Breast epithelium (tissue), 4 donors: Measurements from ENCODE around the gene PTPRF. TPM values are rescaled to one million over a fixed set of nuclear protein-coding genes. Genes with fewer than 3 reads are reported as not detected.

ENCODE experiments used
- DNase-seq, 2 donors: peaks; one replicate each; pipeline ENCODE4 v3.0.0-alpha.2; 2019; ENCODE audit warnings: low spot score in 2 of 2
- H3K27ac ChIP-seq, 2 donors: fragments of 200-600 bp; sonication (generic) in 1 of 2; one replicate each; pipeline ENCODE4 v1.5.1; 2016 to 2019; ENCODE audit warnings: mild to moderate bottlenecking in 1 of 2
- H3K27me3 ChIP-seq, 2 donors: fragments of 200-600 bp; sonication (generic) in 1 of 2; one replicate each; pipeline versions ENCODE4 v1.5.1 to v1.6.0; 2017 to 2019; ENCODE audit warnings: control low read depth in 1 of 2, mild to moderate bottlenecking in 1 of 2
- H3K36me3 ChIP-seq: fragments of 200-600 bp; one replicate; pipeline ENCODE4 v1.5.1; 2019
- H3K4me1 ChIP-seq, 2 donors: fragments of 200-600 bp; sonication (generic); one replicate each; pipeline ENCODE4 v1.5.1; 2016 to 2019; ENCODE audit warnings: control low read depth in 1 of 2
- H3K4me3 ChIP-seq, 3 donors: fragments of 200-600 bp; sonication (generic); 1 replicate in 2 of 3; 2 replicates in 1 of 3; pipeline ENCODE4 v1.5.1; 2016 to 2019; ENCODE audit warnings: mild to moderate bottlenecking in 3 of 3, moderate library complexity in 2 of 3
- H3K9me3 ChIP-seq, 2 donors: fragments of 200-600 bp; sonication (generic) in 1 of 2; one replicate each; pipeline ENCODE4 v1.5.1; 2016 to 2019; ENCODE audit warnings: control low read depth in 1 of 2
- POLR2A ChIP-seq: fragments of 450-650 bp; IDR thresholded peaks from one replicate; pipeline ENCODE4 v1.6.1; 2016; ENCODE audit warnings: antibody characterized with exemption, mild to moderate bottlenecking, moderate library complexity
- POLR2AphosphoS5 ChIP-seq, 3 donors: sonication (generic); formaldehyde crosslinking; IDR thresholded peaks; one replicate each; pipeline ENCODE4 v1.6.1; 2017; ENCODE audit warnings: antibody characterized with exemption in 3 of 3
- intact Hi-C: fragments of 100-400 bp; cut with DNase I; formaldehyde crosslinking; loops from one replicate; pipeline ENCODE4 v1.15.1; 2023; ENCODE audit warnings: low total_unique reads
- total RNA-seq, 3 donors: library from RNA; depleted of rRNA; stranded (reverse); fragments of >200 nt; gene quantifications; one replicate each; pipeline ENCODE4 v1.1.0, GENCODE V29; 2016
- TF ChIP-seq, protein P1 (sequence below), 3 donors: fragments of 450-650 bp; IDR thresholded peaks; one replicate each; pipeline ENCODE4 v1.5.1; 2016 to 2017; ENCODE audit warnings: antibody characterized with exemption in 3 of 3, mild to moderate bottlenecking in 3 of 3, moderate library complexity in 3 of 3

Gene PTPRF
- total RNA-seq, 3 donors from 2014 or later: 109 to 149 (median 116) TPM

DNA sequence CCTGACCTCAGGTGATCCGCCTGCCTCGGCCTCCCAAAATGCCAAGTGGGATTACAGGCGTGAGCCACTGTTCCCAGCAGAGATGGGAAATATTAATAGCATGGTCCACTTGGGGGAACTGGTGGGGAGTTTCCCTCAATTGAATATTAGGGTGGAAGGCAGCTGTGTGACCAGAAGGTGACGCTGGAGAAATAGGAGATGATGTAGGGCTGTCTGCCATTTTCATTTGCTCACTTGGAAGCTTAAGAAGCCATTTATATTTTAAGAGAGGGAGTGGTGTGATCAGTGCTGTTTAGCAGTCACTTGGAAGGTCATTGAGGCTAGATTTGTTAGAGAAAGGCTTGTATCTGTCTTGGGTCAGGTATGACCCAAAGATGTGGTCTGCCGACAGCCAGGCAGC is 139.2 kb downstream of the PTPRF start:
- TF ChIP-seq POLR2A: no peak
- no peak for TF ChIP-seq POLR2AphosphoS5 (IDR thresholded peaks at IDR 0.05)
- TF ChIP-seq, protein P1, sequence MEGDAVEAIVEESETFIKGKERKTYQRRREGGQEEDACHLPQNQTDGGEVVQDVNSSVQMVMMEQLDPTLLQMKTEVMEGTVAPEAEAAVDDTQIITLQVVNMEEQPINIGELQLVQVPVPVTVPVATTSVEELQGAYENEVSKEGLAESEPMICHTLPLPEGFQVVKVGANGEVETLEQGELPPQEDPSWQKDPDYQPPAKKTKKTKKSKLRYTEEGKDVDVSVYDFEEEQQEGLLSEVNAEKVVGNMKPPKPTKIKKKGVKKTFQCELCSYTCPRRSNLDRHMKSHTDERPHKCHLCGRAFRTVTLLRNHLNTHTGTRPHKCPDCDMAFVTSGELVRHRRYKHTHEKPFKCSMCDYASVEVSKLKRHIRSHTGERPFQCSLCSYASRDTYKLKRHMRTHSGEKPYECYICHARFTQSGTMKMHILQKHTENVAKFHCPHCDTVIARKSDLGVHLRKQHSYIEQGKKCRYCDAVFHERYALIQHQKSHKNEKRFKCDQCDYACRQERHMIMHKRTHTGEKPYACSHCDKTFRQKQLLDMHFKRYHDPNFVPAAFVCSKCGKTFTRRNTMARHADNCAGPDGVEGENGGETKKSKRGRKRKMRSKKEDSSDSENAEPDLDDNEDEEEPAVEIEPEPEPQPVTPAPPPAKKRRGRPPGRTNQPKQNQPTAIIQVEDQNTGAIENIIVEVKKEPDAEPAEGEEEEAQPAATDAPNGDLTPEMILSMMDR (IDR thresholded peaks at IDR 0.05): no peak
- Histone ChIP-seq H3K4me3 (no peak overlapping the region), H3K4me1 (no peaks in the 10 kb centered on the region), H3K36me3 (peaks cover 29% of the 10 kb centered on the region), H3K9me3 (no peaks in the 10 kb centered on the region), H3K27ac (no peak overlapping the region), H3K27me3 (no peaks in the 10 kb centered on the region)
- DNase-seq: no peak
- intact Hi-C loops: loop anchor here (5.0 kb wide), 1 partner anchor 1013 kb away; the partner anchor contains the start of gene PPIH

- intact Hi-C loops: no loop called here
- H3K9me3 ChIP-seq: no peaks in the 10 kb centered on the region
- peaks cover 29% of the 10 kb centered on the region for H3K36me3 ChIP-seq
- H3K27me3 ChIP-seq: no peaks in the 10 kb centered on the region
- H3K4me1 ChIP-seq: no peaks in the 10 kb centered on the region
- H3K27ac ChIP-seq: no peak overlapping the region
- no peak for DNase-seq
- H3K4me3 ChIP-seq: no peak overlapping the region
- TF ChIP-seq POLR2A (no peak), POLR2AphosphoS5 (IDR thresholded peaks at IDR 0.05) (no peak)
- TF ChIP-seq, protein P1 (IDR thresholded peaks at IDR 0.05): no peak
These were observed 140.5 kb downstream of the PTPRF start for GRCh38 chr1:43671193-43671592.

DNA sequence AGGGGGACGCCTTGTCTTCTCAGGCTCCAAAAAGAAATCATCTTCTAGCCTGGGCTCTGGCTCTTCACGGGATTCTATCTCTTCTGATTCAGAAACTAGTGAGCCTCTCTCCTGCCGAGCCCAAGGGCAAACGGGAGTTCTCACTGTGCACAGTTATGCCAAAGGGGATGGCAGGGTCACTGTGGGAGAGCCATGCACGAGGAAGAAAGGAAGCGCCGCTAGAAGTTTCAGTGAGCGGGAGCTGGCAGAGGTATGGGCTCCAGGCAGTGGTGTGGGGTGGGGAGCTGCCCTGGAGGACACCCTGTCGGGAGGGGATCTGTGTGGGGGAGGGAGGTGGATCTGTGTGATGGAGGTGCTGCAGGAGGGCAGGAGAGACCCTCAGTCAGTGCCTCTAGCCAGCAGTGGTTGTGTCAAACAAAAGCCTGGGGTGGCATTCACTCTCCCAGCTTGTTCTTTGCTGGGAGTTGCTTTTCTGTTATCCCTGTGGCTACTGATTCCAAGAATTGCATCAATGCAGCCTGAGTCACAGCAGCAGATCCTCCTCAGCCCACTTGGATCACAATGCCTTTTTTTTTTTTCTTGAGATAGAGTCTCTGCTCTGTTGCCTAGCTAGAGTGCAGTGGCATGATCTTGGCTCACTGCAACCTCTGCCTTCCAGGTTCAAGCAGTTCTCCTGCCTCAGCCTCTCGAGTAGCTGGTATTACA is 141.1 kb downstream of the PTPRF start:
- Histone ChIP-seq H3K4me1 (no peaks in the 10 kb centered on the region), H3K9me3 (no peaks in the 10 kb centered on the region), H3K36me3 (peaks cover 29% of the 10 kb centered on the region), H3K4me3 (no peak overlapping the region), H3K27me3 (no peaks in the 10 kb centered on the region), H3K27ac (peak overlapping the region in 1 of 2 donors; percentile 58)
- TF ChIP-seq, protein P1 (IDR thresholded peaks at IDR 0.05): no peak
- TF ChIP-seq POLR2AphosphoS5 (IDR thresholded peaks at IDR 0.05): no peak
- no peak for TF ChIP-seq POLR2A
- no peak for DNase-seq
- intact Hi-C loops: no loop called here

GRCh38 chr1:43673261-43673660 is 142.6 kb downstream of the PTPRF start:
- TF ChIP-seq, protein P1 (IDR thresholded peaks at IDR 0.05): no peak
- TF ChIP-seq POLR2A: no peak
- no peak for TF ChIP-seq POLR2AphosphoS5 (IDR thresholded peaks at IDR 0.05)
- no peak overlapping the region for H3K27ac ChIP-seq
- no peaks in the 10 kb centered on the region for H3K9me3 ChIP-seq
- intact Hi-C loops: no loop called here
- no peak overlapping the region for H3K4me3 ChIP-seq
- H3K4me1 ChIP-seq: no peaks in the 10 kb centered on the region
- no peak for DNase-seq
- no peaks in the 10 kb centered on the region for H3K27me3 ChIP-seq
- peaks cover 19% of the 10 kb centered on the region for H3K36me3 ChIP-seq

Other genes with a start within 250 kb of the PTPRF start
- 10 to 100 TPM in 1 of 3 donors, 1 to 10 TPM in 1, not detected in 1; 7.2 to 31.3 TPM for gene C1orf210, start 245.3 kb upstream of the PTPRF start, total RNA-seq
- gene TIE1, start 229.9 kb upstream of the PTPRF start, total RNA-seq: 10 to 100 TPM in 2 of 3 donors, 1 to 10 TPM in 1; 9.4 to 39.0 (median 24.2) TPM
- gene MPL, start 193.1 kb upstream of the PTPRF start, total RNA-seq: not detected
- gene CDC20, start 171.9 kb upstream of the PTPRF start, total RNA-seq: 1 to 10 TPM; 1.3 to 5.8 (median 1.3) TPM
- gene ELOVL1, start 162.9 kb upstream of the PTPRF start, total RNA-seq: 10 to 100 TPM; 45.9 to 60.6 (median 55.5) TPM
- gene MED8, start 141.1 kb upstream of the PTPRF start, total RNA-seq: 10 to 100 TPM; 38.3 to 42.9 (median 38.8) TPM
- 10 to 100 TPM; 29.1 to 49.2 (median 44.3) TPM for gene SZT2, start 141.0 kb upstream of the PTPRF start, total RNA-seq
- gene HYI, start 77.0 kb upstream of the PTPRF start, total RNA-seq: 10 to 100 TPM; 66.6 to 79.3 (median 70.1) TPM
- 10 to 100 TPM; 28.6 to 46.1 (median 35.1) TPM for gene KDM4A, start 119.3 kb downstream of the PTPRF start, total RNA-seq
- gene ST3GAL3, start 176.7 kb downstream of the PTPRF start, total RNA-seq: 10 to 100 TPM; 14.0 to 23.0 (median 19.7) TPM